Posterior vena cava (tissue), 2 donors: Measurements from ENCODE around the gene CTNNAL1. TPM values are rescaled to one million over a fixed set of nuclear protein-coding genes. Genes with fewer than 3 reads are reported as not detected.
"Not testable (repeated sequence)": the region's sequence is repeated elsewhere in the genome, so short reads cannot be mapped to it uniquely, and the experiment has no call there.

ENCODE experiments used
- DNase-seq: peaks from one replicate; pipeline ENCODE4 v3.0.0-alpha.2; 2020; ENCODE audit warnings: low spot score
- intact Hi-C, 2 donors: fragments of 100-400 bp; cut with DNase I; formaldehyde crosslinking; loops; one replicate each; pipeline versions ENCODE4 v1.14.1 to v1.14.2; 2022 to 2023
- total RNA-seq, 2 donors: library from RNA; stranded (reverse); fragmentation: NEBNext Ultra II Directional; extraction: Animal tissue kit (Norgen Biotek cat#: 25700); gene quantifications; one replicate each; pipeline ENCODE4 v1.2.1, GENCODE V29; 2021
- donor health status: DM: yes; HTN: yes; CAD: no.
- donor health status: DM: yes; HTN: yes; CAD: no.

The CTNNAL1 gene
- total RNA-seq, 2 donors from 2014 or later, result 36.6 to 67.8 TPM

GRCh38 chr9:109001275-109001676 lies 12.0 kb downstream of the CTNNAL1 start:
- intact Hi-C loops, result no loop called here
- no peak for DNase-seq

- intact Hi-C loops, result no loop called here
- DNase-seq, result no peak
Measured at GRCh38 chr9:108997112-108997511, 16.2 kb downstream of the CTNNAL1 start.

GRCh38 chr9:108996643-108997042 lies 16.7 kb downstream of the CTNNAL1 start:
- DNase-seq, result no peak
- intact Hi-C loops, result no loop called here

- intact Hi-C loops, result no loop called here
- no peak for DNase-seq
Measured at GRCh38 chr9:108994695-108995094, 18.6 kb downstream of the CTNNAL1 start.

GRCh38 chr9:108991479-108991878 lies 21.8 kb downstream of the CTNNAL1 start:
- DNase-seq, result no peak
- intact Hi-C loops, result no loop called here

- no peak for DNase-seq
- intact Hi-C loops, result no loop called here
Measured at GRCh38 chr9:108983885-108984284, 29.4 kb downstream of the CTNNAL1 start.

GRCh38 chr9:108980893-108981292 lies 32.4 kb downstream of the CTNNAL1 start:
- intact Hi-C loops, result no loop called here
- no peak for DNase-seq

GRCh38 chr9:108978205-108978604 lies 35.1 kb downstream of the CTNNAL1 start:
- intact Hi-C loops, result no loop called here
- no peak for DNase-seq

- DNase-seq, result no peak
- intact Hi-C loops, result no loop called here
Measured at GRCh38 chr9:108973895-108974294, 39.4 kb downstream of the CTNNAL1 start.

- DNase-seq, result no peak
- intact Hi-C loops, result no loop called here
Measured at GRCh38 chr9:108972626-108973209, 40.6 kb downstream of the CTNNAL1 start.

- no peak for DNase-seq
- intact Hi-C loops, result no loop called here
Measured at GRCh38 chr9:108972186-108972585, 41.1 kb downstream of the CTNNAL1 start.

GRCh38 chr9:108971392-108971791 lies 41.9 kb downstream of the CTNNAL1 start:
- intact Hi-C loops, DNase-seq: not testable (repeated sequence)

GRCh38 chr9:108967916-108968315 lies 45.4 kb downstream of the CTNNAL1 start:
- intact Hi-C loops, result no loop called here
- no peak for DNase-seq

- intact Hi-C loops, result no loop called here
Measured at GRCh38 chr9:108963459-108964143, 49.7 kb downstream of the CTNNAL1 start.

GRCh38 chr9:108961151-108961550 lies 52.1 kb downstream of the CTNNAL1 start:
- no peak for DNase-seq
- intact Hi-C loops, result no loop called here

More at GRCh38 chr9:108963459-108964143, 49.7 kb downstream of the CTNNAL1 start:
- DNase-seq, result no peak

GRCh38 chr9:108960331-108960730 lies 53.0 kb downstream of the CTNNAL1 start:
- intact Hi-C loops, result no loop called here
- DNase-seq, result no peak

- intact Hi-C loops, result no loop called here
- DNase-seq, result no peak
Measured at GRCh38 chr9:108956631-108957026, 56.7 kb downstream of the CTNNAL1 start.

- no peak for DNase-seq
Measured at GRCh38 chr9:108956022-108956630, 57.2 kb downstream of the CTNNAL1 start.

GRCh38 chr9:108953983-108954574 lies 59.2 kb downstream of the CTNNAL1 start:
- no peak for DNase-seq
- intact Hi-C loops, result no loop called here

More at GRCh38 chr9:108956022-108956630, 57.2 kb downstream of the CTNNAL1 start:
- intact Hi-C loops, result no loop called here

- intact Hi-C loops, result no loop called here
- DNase-seq, result no peak
Measured at GRCh38 chr9:108951578-108951977, 61.7 kb downstream of the CTNNAL1 start.
